Spleen (tissue), 11 donors: ENCODE results near the gene DYNLL1. TPM values are rescaled to one million over a fixed set of nuclear protein-coding genes. Genes with fewer than 3 reads are reported as not detected.

Experiments
- DNase-seq: peaks from one replicate; pipeline ENCODE4 v3.0.0-alpha.2; 2020
- H3K27ac ChIP-seq, 8 donors: fragments of 200-600 bp; sonication (generic) in 7 of 8; 1 replicate in 4 of 8; 2 replicates in 4 of 8; pipeline versions ENCODE4 v1.5.0 to v1.8.0; 2016 to 2021; ENCODE audit warnings: inconsistent platforms in 4 of 8, mild to moderate bottlenecking in 4 of 8, moderate library complexity in 1 of 8
- H3K27me3 ChIP-seq, 7 donors: fragments of 200-600 bp; sonication (generic) in 6 of 7; replicated peaks in 1 of 7; 1 replicate in 4 of 7; 2 replicates in 3 of 7; pipeline versions ENCODE4 v1.5.0 to v1.8.0; 2016 to 2021; ENCODE audit warnings: inconsistent platforms in 3 of 7, mild to moderate bottlenecking in 1 of 7
- H3K36me3 ChIP-seq, 6 donors: fragments of 200-600 bp; sonication (generic) in 5 of 6; 1 replicate in 4 of 6; 2 replicates in 2 of 6; pipeline versions ENCODE4 v1.5.0 to v1.8.0; 2016 to 2021; ENCODE audit warnings: inconsistent platforms in 2 of 6
- H3K4me1 ChIP-seq, 6 donors: fragments of 200-600 bp; sonication (generic) in 5 of 6; 1 replicate in 3 of 6; 2 replicates in 3 of 6; pipeline versions ENCODE4 v1.5.0 to v1.8.0; 2016 to 2021; ENCODE audit warnings: inconsistent platforms in 3 of 6
- H3K4me3 ChIP-seq, 8 donors: fragments of 200-600 bp; sonication (generic) in 7 of 8; 1 replicate in 4 of 8; 2 replicates in 4 of 8; pipeline versions ENCODE4 v1.5.0 to v1.8.0; 2016 to 2021; ENCODE audit warnings: inconsistent platforms in 4 of 8, mild to moderate bottlenecking in 4 of 8, moderate library complexity in 2 of 8
- H3K9me3 ChIP-seq, 8 donors: fragments of 200-600 bp; sonication (generic) in 7 of 8; 1 replicate in 4 of 8; 2 replicates in 4 of 8; pipeline versions ENCODE4 v1.5.0 to v1.8.0; 2016 to 2021; ENCODE audit warnings: inconsistent platforms in 4 of 8
- CTCF ChIP-seq, 11 experiments: fragments of 200-600 bp in 7 of 11; fragments of 450-650 bp in 4 of 11; sonication (generic) in 4 of 11; IDR thresholded peaks in 8 of 11; conservative IDR thresholded peaks in 3 of 11; 1 replicate in 7 of 11; 2 replicates in 4 of 11; pipeline versions ENCODE4 v1.4.0 to v1.8.0; 2016 to 2021; ENCODE audit warnings: antibody characterized with exemption in 11 of 11, inconsistent platforms in 4 of 11, mild to moderate bottlenecking in 1 of 11
- POLR2A ChIP-seq, 3 donors: fragments of 450-650 bp; IDR thresholded peaks; one replicate each; pipeline ENCODE4 v1.5.1; 2017; ENCODE audit warnings: antibody characterized with exemption in 3 of 3, mild to moderate bottlenecking in 1 of 3
- POLR2AphosphoS5 ChIP-seq, 3 donors: sonication (generic); formaldehyde crosslinking; IDR thresholded peaks; one replicate each; pipeline ENCODE4 v1.5.1; 2017; ENCODE audit warnings: antibody characterized with exemption in 3 of 3
- WGBS, 5 donors: extraction: QIAGEN DNeasy Blood & Tissue Kit in 3 of 5; methylation state at CpG; one replicate each; pipeline versions ENCODE4 v1.1.5 to v1.1.7; 2013 to 2018; 5-methylcytosine and 5-hydroxymethylcytosine counted together
- intact Hi-C: fragments of 100-400 bp; cut with DNase I; formaldehyde crosslinking; loops from one replicate; pipeline ENCODE4 v1.15.0; 2023; ENCODE audit warnings: low total_unique reads
- polyA plus RNA-seq, 3 donors: library from polyadenylated mRNA; stranded (reverse); fragments of 200-250 nt; gene quantifications; one replicate each; pipeline ENCODE4 v1.2.1, GENCODE V29; 2013
- total RNA-seq, 7 donors: library from RNA; depleted of rRNA in 3 of 7; stranded (reverse); fragments of >200 nt in 3 of 7; fragmentation: NEBNext Ultra II Directional in 4 of 7; extraction: Animal tissue kit (Norgen Biotek cat#: 25700) in 4 of 7; gene quantifications; one replicate each; pipeline versions ENCODE4 v1.1.0 to v1.2.1, GENCODE V29; 2016 to 2021
- donor health status: healthy with polysubstance abuse.
- donor health status: DM: no; HTN: no; CAD: no; lungs with moderate emphysema.
- donor health status: DM: no; HTN: no; CAD: no.
- donor health status: Bipolar disorder and iron deficiency.
- donor health status: healthy.
- donor health status: DM: no; HTN: no; CAD: no.
- donor health status: DM: yes; HTN: yes; CAD: no.

The DYNLL1 gene
- total and polyA plus RNA-seq, 10 donors, result 84.1 to 338 (median 158) TPM

GRCh38 chr12:120496413-120497340 lies 764 bp downstream of the DYNLL1 start:
- 0 to 2% (median 1%) methylated on average over 43 to 47 of the region's 47 CpGs for WGBS, 5 donors
- intact Hi-C loops, result no loop called here
- peaks cover 0 to 38% (median 23%) of the 10 kb centered on the region in 6 donors for H3K36me3 ChIP-seq
- no peaks in the 10 kb centered on the region for H3K27me3 ChIP-seq
- TF ChIP-seq CTCF (IDR thresholded peaks at IDR 0.05 in 8 of 11, conservative IDR thresholded peaks at IDR 0.05 in 3 of 11) (peak in 1 of 11 experiments; percentile 15), POLR2A (IDR thresholded peaks at IDR 0.05) (no peak), POLR2AphosphoS5 (IDR thresholded peaks at IDR 0.05) (peak in 1 of 3 donors; percentile 39)
- peaks cover 13 to 40% (median 26%) of the 10 kb centered on the region in 6 donors for H3K4me1 ChIP-seq
- peak overlapping the region; percentile 75 to 92 (median 89) for H3K27ac ChIP-seq
- peak; percentile 89 for DNase-seq
- H3K9me3 ChIP-seq, result no peaks in the 10 kb centered on the region
- peak overlapping the region; percentile 87 to 99 (median 98) for H3K4me3 ChIP-seq

GRCh38 chr12:120497524-120498150 lies 1.7 kb downstream of the DYNLL1 start:
- intact Hi-C loops, result no loop called here
- H3K9me3 ChIP-seq, result no peaks in the 10 kb centered on the region
- H3K27me3 ChIP-seq, result no peaks in the 10 kb centered on the region
- peak overlapping the region in 6 of 8 donors; percentile 46 to 92 (median 90) for H3K27ac ChIP-seq
- H3K4me3 ChIP-seq, result peak overlapping the region; percentile 87 to 99 (median 98)
- no peak for TF ChIP-seq POLR2A (IDR thresholded peaks at IDR 0.05)
- no peak for DNase-seq
- peaks cover 13 to 40% (median 26%) of the 10 kb centered on the region in 6 donors for H3K4me1 ChIP-seq
- H3K36me3 ChIP-seq, result peaks cover 0 to 48% (median 26%) of the 10 kb centered on the region in 6 donors
- WGBS, 5 donors, result 37 to 54% (median 50%) methylated on average over 9 of the region's 9 CpGs

- no peak overlapping the region for H3K4me3 ChIP-seq
- 76 to 90% (median 84%) methylated on average over 3 of the region's 3 CpGs for WGBS, 5 donors
- peaks cover 0 to 62% (median 35%) of the 10 kb centered on the region in 6 donors for H3K36me3 ChIP-seq
- H3K27me3 ChIP-seq, result no peaks in the 10 kb centered on the region
- H3K9me3 ChIP-seq, result no peaks in the 10 kb centered on the region
- H3K27ac ChIP-seq, result peak overlapping the region in 1 of 8 donors; percentile 7
- DNase-seq, result no peak
- intact Hi-C loops, result no loop called here
- peaks cover 13 to 40% (median 26%) of the 10 kb centered on the region in 6 donors for H3K4me1 ChIP-seq
- TF ChIP-seq POLR2AphosphoS5 (IDR thresholded peaks at IDR 0.05), result no peak
- no peak for TF ChIP-seq CTCF (IDR thresholded peaks at IDR 0.05 in 8 of 11, conservative IDR thresholded peaks at IDR 0.05 in 3 of 11)
- TF ChIP-seq POLR2A (IDR thresholded peaks at IDR 0.05), result no peak
Observed at GRCh38 chr12:120498870-120499515, 3.1 kb downstream of the DYNLL1 start.

- 81 to 90% (median 89%) methylated on average over 1 of the region's 1 CpG for WGBS, 5 donors
- TF ChIP-seq POLR2AphosphoS5 (IDR thresholded peaks at IDR 0.05), result no peak
- TF ChIP-seq CTCF (IDR thresholded peaks at IDR 0.05 in 8 of 11, conservative IDR thresholded peaks at IDR 0.05 in 3 of 11), result no peak
- no peak for TF ChIP-seq POLR2A (IDR thresholded peaks at IDR 0.05)
- H3K27ac ChIP-seq, result no peak overlapping the region
- no peaks in the 10 kb centered on the region for H3K9me3 ChIP-seq
- H3K4me3 ChIP-seq, result no peak overlapping the region
- DNase-seq, result no peak
- intact Hi-C loops, result no loop called here
- H3K4me1 ChIP-seq, result peaks cover 9 to 28% (median 19%) of the 10 kb centered on the region in 6 donors
- H3K36me3 ChIP-seq, result peaks cover 0 to 77% (median 37%) of the 10 kb centered on the region in 6 donors
- no peaks in the 10 kb centered on the region for H3K27me3 ChIP-seq
Observed at GRCh38 chr12:120500581-120500980, 4.7 kb downstream of the DYNLL1 start.
